Neutrophil (primary cell): ENCODE results near the gene TRERF1.

ENCODE experiments used
- H3K27ac ChIP-seq: fragments of 200-600 bp; sonication (generic); 2 replicates; pipeline ENCODE4 v1.5.1; 2016; ENCODE audit warnings: mild to moderate bottlenecking, moderate library complexity
- H3K27me3 ChIP-seq: fragments of 200-600 bp; sonication (generic); 2 replicates; pipeline ENCODE4 v1.6.0; 2016; ENCODE audit warnings: mild to moderate bottlenecking
- H3K36me3 ChIP-seq: fragments of 200-600 bp; sonication (generic); 2 replicates; pipeline ENCODE4 v1.5.1; 2017
- H3K4me1 ChIP-seq, 2 experiments: fragments of 200-600 bp in 1 of 2; sonication (generic) in 1 of 2; 1 replicate in 1 of 2; 2 replicates in 1 of 2; pipeline versions ENCODE4 v1.5.1 to v1.6.1; 2013 to 2016; ENCODE audit warnings: low read depth in 1 of 2, low read length in 1 of 2, mild to moderate bottlenecking in 1 of 2, moderate library complexity in 1 of 2; ENCODE audit not compliant: control insufficient read depth in 1 of 2, insufficient read depth in 1 of 2
- H3K4me3 ChIP-seq, 2 experiments: fragments of 200-600 bp in 1 of 2; sonication (generic) in 1 of 2; 1 replicate in 1 of 2; 2 replicates in 1 of 2; pipeline ENCODE4 v1.5.1; 2013 to 2016; ENCODE audit warnings: low read depth in 1 of 2, low read length in 1 of 2, mild to moderate bottlenecking in 1 of 2, moderate library complexity in 1 of 2
- H3K9me3 ChIP-seq: fragments of 200-600 bp; sonication (generic); 2 replicates; pipeline ENCODE4 v1.5.1; 2016
- CTCF ChIP-seq: fragments of 200-600 bp; sonication (generic); IDR thresholded peaks from 2 replicates; pipeline ENCODE4 v1.5.1; 2016; ENCODE audit warnings: antibody characterized with exemption

Gene TRERF1

DNA sequence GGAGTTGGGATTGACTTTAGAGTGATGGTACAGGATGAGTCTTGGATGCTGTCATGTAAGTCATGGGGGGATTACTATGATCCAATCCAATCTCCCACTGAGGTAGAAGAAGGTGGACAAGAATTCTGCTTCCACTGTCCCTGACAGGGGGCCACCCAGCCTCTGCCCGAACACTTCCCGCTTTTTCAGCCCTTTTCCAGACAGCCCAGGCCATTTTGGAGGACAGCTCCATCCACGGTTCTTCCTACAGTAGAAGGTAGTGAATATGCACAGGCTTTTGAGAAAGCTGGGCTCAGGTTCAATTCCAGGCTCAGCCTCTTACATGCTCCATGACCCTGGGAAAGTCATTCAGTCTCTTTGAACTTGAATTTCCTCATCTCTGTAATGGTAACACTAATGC, 31.0 kb downstream of the TRERF1 start:
- Histone ChIP-seq H3K36me3 (no peaks in the 10 kb centered on the region), H3K27ac (no peak overlapping the region), H3K27me3 (no peaks in the 10 kb centered on the region), H3K4me3 (no peak overlapping the region), H3K4me1 (no peaks in the 10 kb centered on the region), H3K9me3 (no peaks in the 10 kb centered on the region)
- TF ChIP-seq CTCF: no peak

GRCh38 chr6:42419490-42420280, 32.0 kb downstream of the TRERF1 start:
- Histone ChIP-seq H3K4me3 (no peak overlapping the region), H3K9me3 (no peaks in the 10 kb centered on the region), H3K36me3 (no peaks in the 10 kb centered on the region), H3K27me3 (no peaks in the 10 kb centered on the region), H3K4me1 (no peaks in the 10 kb centered on the region), H3K27ac (no peak overlapping the region)
- no peak for TF ChIP-seq CTCF

DNA sequence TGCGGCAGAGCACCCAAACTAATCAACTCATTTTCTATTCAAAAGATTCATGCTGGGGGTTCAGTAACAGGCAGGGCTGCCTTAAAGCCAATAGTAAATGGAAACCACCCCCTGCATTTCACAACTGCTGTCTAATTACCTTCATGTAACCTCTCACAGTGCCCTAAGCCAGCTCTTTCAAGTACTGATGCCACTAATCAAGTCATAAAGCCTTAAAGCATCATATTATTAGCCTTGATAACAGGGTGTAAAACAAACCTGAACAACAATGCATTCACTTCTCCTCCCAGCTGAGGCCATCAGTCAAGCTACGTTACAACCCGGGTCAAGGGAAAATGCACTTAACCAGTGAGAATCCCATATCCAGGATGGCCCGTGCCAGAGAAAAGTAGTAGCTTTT, 33.0 kb downstream of the TRERF1 start:
- Histone ChIP-seq H3K4me3 (no peak overlapping the region), H3K4me1 (no peaks in the 10 kb centered on the region), H3K9me3 (no peaks in the 10 kb centered on the region), H3K27me3 (no peaks in the 10 kb centered on the region), H3K27ac (no peak overlapping the region), H3K36me3 (no peaks in the 10 kb centered on the region)
- TF ChIP-seq CTCF: no peak

DNA sequence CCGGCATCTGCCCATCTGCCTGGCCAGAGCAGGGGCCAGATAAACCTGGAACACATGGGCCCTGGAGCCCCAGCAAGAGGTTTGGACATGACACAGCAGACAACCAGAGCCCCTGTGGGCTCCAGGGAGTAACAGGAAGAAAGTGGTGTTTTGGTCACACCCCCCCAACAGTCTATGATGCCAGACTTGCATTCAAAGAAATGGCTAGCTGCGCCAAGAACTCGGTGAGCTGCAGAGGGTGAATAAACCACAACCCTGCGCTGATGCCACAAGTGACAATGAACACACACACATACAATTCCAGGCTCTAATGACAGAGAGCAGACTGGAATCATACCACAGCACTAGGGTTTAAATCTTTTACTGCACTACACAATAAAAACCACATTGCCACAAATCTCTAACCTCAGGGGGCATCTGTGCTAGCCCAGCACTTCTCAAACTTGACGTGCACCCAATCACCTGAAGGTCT, 34.0 kb downstream of the TRERF1 start:
- no peaks in the 10 kb centered on the region for H3K36me3 ChIP-seq
- no peaks in the 10 kb centered on the region for H3K27me3 ChIP-seq
- H3K27ac ChIP-seq: no peak overlapping the region
- no peak overlapping the region for H3K4me3 ChIP-seq
- no peak for TF ChIP-seq CTCF
- no peaks in the 10 kb centered on the region for H3K4me1 ChIP-seq
- no peaks in the 10 kb centered on the region for H3K9me3 ChIP-seq

GRCh38 chr6:42411406-42411805, 40.3 kb downstream of the TRERF1 start:
- H3K36me3 ChIP-seq: no peaks in the 10 kb centered on the region
- H3K4me1 ChIP-seq: peaks cover 36 to 39% of the 10 kb centered on the region in 2 experiments
- TF ChIP-seq CTCF: no peak
- no peaks in the 10 kb centered on the region for H3K27me3 ChIP-seq
- H3K9me3 ChIP-seq: no peaks in the 10 kb centered on the region
- H3K27ac ChIP-seq: peak overlapping the region; percentile 68
- no peak overlapping the region for H3K4me3 ChIP-seq
